ENCODE results near the gene ZNF543. TPM values are rescaled to one million over a fixed set of nuclear protein-coding genes. Genes with fewer than 3 reads are reported as not detected.
A peak's percentile ranks its signal among the peaks of the same experiment; 100 is the strongest.

The ZNF543 gene
- total RNA-seq, 6 donors from 2014 or later: 3.4 to 10.5 (median 6.0) TPM

GRCh38 chr19:57327993-57328392 is 7.7 kb downstream of the ZNF543 start:
- DNase-seq (no peak), ATAC-seq (ENCODE audit: low FRiP score in 2 of 2) (no peak)
- Histone ChIP-seq H3K27ac (no peak overlapping the region), H3K9me3 (peaks cover 24 to 47% (median 31%) of the 10 kb centered on the region in 4 donors), H3K4me3 (no peak overlapping the region), H3K36me3 (peaks cover 35 to 74% (median 62%) of the 10 kb centered on the region in 4 donors), H3K4me1 (no peaks in the 10 kb centered on the region), H3K27me3 (no peaks in the 10 kb centered on the region)
- TF ChIP-seq, protein P1, sequence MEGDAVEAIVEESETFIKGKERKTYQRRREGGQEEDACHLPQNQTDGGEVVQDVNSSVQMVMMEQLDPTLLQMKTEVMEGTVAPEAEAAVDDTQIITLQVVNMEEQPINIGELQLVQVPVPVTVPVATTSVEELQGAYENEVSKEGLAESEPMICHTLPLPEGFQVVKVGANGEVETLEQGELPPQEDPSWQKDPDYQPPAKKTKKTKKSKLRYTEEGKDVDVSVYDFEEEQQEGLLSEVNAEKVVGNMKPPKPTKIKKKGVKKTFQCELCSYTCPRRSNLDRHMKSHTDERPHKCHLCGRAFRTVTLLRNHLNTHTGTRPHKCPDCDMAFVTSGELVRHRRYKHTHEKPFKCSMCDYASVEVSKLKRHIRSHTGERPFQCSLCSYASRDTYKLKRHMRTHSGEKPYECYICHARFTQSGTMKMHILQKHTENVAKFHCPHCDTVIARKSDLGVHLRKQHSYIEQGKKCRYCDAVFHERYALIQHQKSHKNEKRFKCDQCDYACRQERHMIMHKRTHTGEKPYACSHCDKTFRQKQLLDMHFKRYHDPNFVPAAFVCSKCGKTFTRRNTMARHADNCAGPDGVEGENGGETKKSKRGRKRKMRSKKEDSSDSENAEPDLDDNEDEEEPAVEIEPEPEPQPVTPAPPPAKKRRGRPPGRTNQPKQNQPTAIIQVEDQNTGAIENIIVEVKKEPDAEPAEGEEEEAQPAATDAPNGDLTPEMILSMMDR (IDR thresholded peaks at IDR 0.05): no peak
- TF ChIP-seq POLR2A (IDR thresholded peaks at IDR 0.05): no peak
- no peak for TF ChIP-seq POLR2AphosphoS5 (IDR thresholded peaks at IDR 0.05)
- TF ChIP-seq EP300 (IDR thresholded peaks at IDR 0.05): no peak
- 95% methylated on average over 8 of the region's 8 CpGs for WGBS, 2 donors

GRCh38 chr19:57334191-57334590 is 13.9 kb downstream of the ZNF543 start:
- no peak overlapping the region for H3K4me3 ChIP-seq
- 76 to 79% methylated on average over 4 of the region's 4 CpGs for WGBS, 2 donors
- no peak overlapping the region for H3K27ac ChIP-seq
- ATAC-seq (ENCODE audit: low FRiP score in 2 of 2) (no peak), DNase-seq (no peak)
- peaks cover under 1 to 15% (median 3%) of the 10 kb centered on the region in 4 donors for H3K36me3 ChIP-seq
- peaks cover 0 to 6% (median 0%) of the 10 kb centered on the region in 4 donors for H3K4me1 ChIP-seq
- H3K9me3 ChIP-seq: peaks cover 2 to 10% (median 4%) of the 10 kb centered on the region in 4 donors
- no peaks in the 10 kb centered on the region for H3K27me3 ChIP-seq
- TF ChIP-seq POLR2AphosphoS5 (IDR thresholded peaks at IDR 0.05): no peak
- no peak for TF ChIP-seq POLR2A (IDR thresholded peaks at IDR 0.05)
- TF ChIP-seq, protein P1 (IDR thresholded peaks at IDR 0.05): no peak
- no peak for TF ChIP-seq EP300 (IDR thresholded peaks at IDR 0.05)

GRCh38 chr19:57338877-57339276 is 18.6 kb downstream of the ZNF543 start:
- H3K9me3 ChIP-seq: peaks cover 0 to 6% (median 0%) of the 10 kb centered on the region in 4 donors
- peak overlapping the region in 1 of 4 donors; percentile 12 for H3K27ac ChIP-seq
- H3K4me3 ChIP-seq: no peak overlapping the region
- WGBS, 2 donors: 50 to 61% methylated on average over 3 of the region's 3 CpGs
- ATAC-seq (ENCODE audit: low FRiP score in 2 of 2) (no peak), DNase-seq (no peak)
- no peaks in the 10 kb centered on the region for H3K27me3 ChIP-seq
- TF ChIP-seq EP300 (IDR thresholded peaks at IDR 0.05) (no peak), POLR2A (IDR thresholded peaks at IDR 0.05) (no peak), POLR2AphosphoS5 (IDR thresholded peaks at IDR 0.05) (no peak)
- TF ChIP-seq, protein P1 (IDR thresholded peaks at IDR 0.05): no peak
- H3K4me1 ChIP-seq: peaks cover 0 to 6% (median 0%) of the 10 kb centered on the region in 4 donors
- H3K36me3 ChIP-seq: no peaks in the 10 kb centered on the region

DNA sequence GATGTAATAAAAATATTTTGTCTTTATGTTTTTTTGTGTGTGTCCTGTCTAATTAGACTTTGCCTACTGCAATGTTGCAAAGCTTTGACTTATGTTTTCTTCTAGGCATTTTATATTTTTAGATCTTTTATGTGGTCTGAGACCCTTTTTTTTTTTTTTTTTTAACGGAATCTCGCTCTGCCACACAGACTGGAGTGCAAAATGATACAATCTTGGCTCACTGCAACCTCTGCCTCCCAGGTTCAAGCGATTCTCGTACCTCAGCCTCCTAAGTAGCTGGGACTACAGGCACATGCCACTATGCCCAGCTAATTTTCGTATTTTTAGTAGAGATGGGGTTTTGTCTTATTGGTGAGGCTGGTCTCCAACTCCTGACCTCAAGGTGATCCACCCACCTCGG is 22.3 kb downstream of the ZNF543 start:
- H3K36me3 ChIP-seq: no peaks in the 10 kb centered on the region
- TF ChIP-seq POLR2AphosphoS5 (IDR thresholded peaks at IDR 0.05) (no peak), EP300 (IDR thresholded peaks at IDR 0.05) (no peak), POLR2A (IDR thresholded peaks at IDR 0.05) (no peak)
- TF ChIP-seq, protein P1 (IDR thresholded peaks at IDR 0.05): no peak
- no peak overlapping the region for H3K4me3 ChIP-seq
- H3K27ac ChIP-seq: no peak overlapping the region
- DNase-seq (no peak), ATAC-seq (ENCODE audit: low FRiP score in 2 of 2) (no peak)
- H3K4me1 ChIP-seq: peaks cover 0 to 6% (median 0%) of the 10 kb centered on the region in 4 donors
- H3K27me3 ChIP-seq: no peaks in the 10 kb centered on the region
- 71 to 83% methylated on average over 6 of the region's 6 CpGs for WGBS, 2 donors
- no peaks in the 10 kb centered on the region for H3K9me3 ChIP-seq

DNA sequence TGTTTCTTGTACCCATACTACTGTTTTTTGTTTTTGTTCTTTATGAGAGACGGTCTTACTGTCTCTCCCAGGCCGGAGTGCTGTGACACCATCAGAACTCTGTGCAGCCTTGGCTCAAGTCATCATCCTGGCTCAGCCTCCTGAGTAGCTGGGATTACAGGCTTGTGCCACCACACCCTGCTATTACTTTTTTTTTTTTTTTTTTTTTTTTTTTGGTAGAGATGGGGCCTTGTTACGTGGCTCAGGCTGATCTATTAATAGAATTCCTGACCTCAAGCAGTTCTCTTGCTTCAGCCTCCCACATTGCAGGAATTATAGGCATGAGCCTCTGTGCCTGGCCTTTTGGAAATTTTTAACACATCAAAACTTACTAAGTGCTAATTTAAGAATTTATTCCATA is 27.9 kb downstream of the ZNF543 start:
- Histone ChIP-seq H3K27me3 (no peaks in the 10 kb centered on the region), H3K4me3 (no peak overlapping the region), H3K36me3 (peaks cover 0 to 5% (median 0%) of the 10 kb centered on the region in 4 donors), H3K27ac (no peak overlapping the region), H3K9me3 (peaks cover 0 to 2% (median 0%) of the 10 kb centered on the region in 4 donors), H3K4me1 (peaks cover 13 to 18% (median 15%) of the 10 kb centered on the region in 4 donors)
- 66 to 71% methylated on average over 3 of the region's 3 CpGs for WGBS, 2 donors
- DNase-seq (no peak), ATAC-seq (ENCODE audit: low FRiP score in 2 of 2) (peak in 1 of 2 donors; percentile 27)
- TF ChIP-seq, protein P1 (IDR thresholded peaks at IDR 0.05): no peak
- TF ChIP-seq POLR2A (IDR thresholded peaks at IDR 0.05) (no peak), EP300 (IDR thresholded peaks at IDR 0.05) (no peak), POLR2AphosphoS5 (IDR thresholded peaks at IDR 0.05) (no peak)
